ENCODE data around the gene UCHL1. TPM values are rescaled to one million over a fixed set of nuclear protein-coding genes. Genes with fewer than 3 reads are reported as not detected.

UCHL1 gene
- total and polyA plus RNA-seq, 2 donors from 2014 or later = 35.8 to 353 TPM

DNA sequence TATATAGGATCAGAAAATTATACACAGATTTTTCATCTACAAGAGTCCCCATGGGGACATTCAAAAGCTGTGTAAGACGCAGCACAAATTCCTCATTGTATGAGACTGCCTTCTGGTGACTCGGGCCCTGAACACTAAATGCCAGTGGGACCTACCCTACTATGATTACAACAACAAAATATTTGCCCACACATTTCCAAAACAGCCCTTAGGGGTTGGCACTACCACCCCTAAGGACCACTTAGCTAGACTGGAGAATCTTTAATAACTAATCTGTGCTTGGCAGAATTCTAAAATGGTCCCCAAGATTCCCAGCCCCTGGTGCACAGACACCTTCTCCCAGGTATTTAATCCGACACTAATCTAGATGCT, 29.1 kb downstream of the UCHL1 start:
- no peak for DNase-seq
- Histone ChIP-seq H3K27ac (ENCODE audit: low read depth in 2 of 2, low read length in 2 of 2) (peak overlapping the region in 1 of 2 donors; percentile 23), H3K9ac (ENCODE audit: low read length in 3 of 3) (no peak overlapping the region), H3K27me3 (ENCODE audit: control insufficient read depth, insufficient read depth, low read length) (no peaks in the 10 kb centered on the region), H3K36me3 (ENCODE audit: control insufficient read depth in 2 of 3, insufficient read depth in 3 of 3, low read length in 3 of 3) (no peaks in the 10 kb centered on the region), H3K4me3 (ENCODE audit: low read length in 3 of 3) (no peak overlapping the region), H3K4me1 (ENCODE audit: control insufficient read depth in 2 of 3, insufficient read depth in 2 of 3, low read depth in 1 of 3, low read length in 3 of 3) (no peaks in the 10 kb centered on the region), H3K9me3 (ENCODE audit: control insufficient read depth in 2 of 3, insufficient read depth in 1 of 3, low read length in 3 of 3) (no peaks in the 10 kb centered on the region)
- TF ChIP-seq, protein P1, sequence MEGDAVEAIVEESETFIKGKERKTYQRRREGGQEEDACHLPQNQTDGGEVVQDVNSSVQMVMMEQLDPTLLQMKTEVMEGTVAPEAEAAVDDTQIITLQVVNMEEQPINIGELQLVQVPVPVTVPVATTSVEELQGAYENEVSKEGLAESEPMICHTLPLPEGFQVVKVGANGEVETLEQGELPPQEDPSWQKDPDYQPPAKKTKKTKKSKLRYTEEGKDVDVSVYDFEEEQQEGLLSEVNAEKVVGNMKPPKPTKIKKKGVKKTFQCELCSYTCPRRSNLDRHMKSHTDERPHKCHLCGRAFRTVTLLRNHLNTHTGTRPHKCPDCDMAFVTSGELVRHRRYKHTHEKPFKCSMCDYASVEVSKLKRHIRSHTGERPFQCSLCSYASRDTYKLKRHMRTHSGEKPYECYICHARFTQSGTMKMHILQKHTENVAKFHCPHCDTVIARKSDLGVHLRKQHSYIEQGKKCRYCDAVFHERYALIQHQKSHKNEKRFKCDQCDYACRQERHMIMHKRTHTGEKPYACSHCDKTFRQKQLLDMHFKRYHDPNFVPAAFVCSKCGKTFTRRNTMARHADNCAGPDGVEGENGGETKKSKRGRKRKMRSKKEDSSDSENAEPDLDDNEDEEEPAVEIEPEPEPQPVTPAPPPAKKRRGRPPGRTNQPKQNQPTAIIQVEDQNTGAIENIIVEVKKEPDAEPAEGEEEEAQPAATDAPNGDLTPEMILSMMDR (IDR thresholded peaks at IDR 0.05; ENCODE audit: borderline replicate concordance, extremely low read depth, insufficient read depth) = no peak
- intact Hi-C loops (cut with DNase I) = loop anchor here (10.0 kb wide), 1 partner anchor 599 kb away; no protein-coding TSS in a partner anchor
- no peak for FAIRE-seq

DNA sequence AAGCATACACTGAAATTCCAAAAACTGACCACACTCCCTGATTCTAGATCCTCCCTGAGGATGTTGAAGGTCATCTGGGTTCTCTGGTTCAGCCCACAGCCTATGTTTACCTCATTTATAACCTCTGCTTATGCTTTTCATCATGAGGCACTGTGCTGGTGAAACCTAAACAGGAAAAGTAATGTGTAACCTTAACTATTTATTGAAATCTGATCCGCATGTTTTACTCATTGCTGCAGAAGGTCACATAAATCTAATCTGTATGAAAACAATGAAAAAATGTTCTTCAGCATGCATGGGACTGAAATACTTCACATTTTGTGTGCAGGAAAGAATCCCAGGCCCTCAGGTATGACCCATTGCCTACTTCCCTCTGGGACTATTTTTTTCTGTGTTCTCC, 30.3 kb downstream of the UCHL1 start:
- H3K36me3 ChIP-seq (ENCODE audit: control insufficient read depth in 2 of 3, insufficient read depth in 3 of 3, low read length in 3 of 3) = no peaks in the 10 kb centered on the region
- FAIRE-seq (no peak), DNase-seq (peak in 2 of 5 donors; percentile 52 to 62)
- peak overlapping the region; percentile 74 to 75 for H3K27ac ChIP-seq (ENCODE audit: low read depth in 2 of 2, low read length in 2 of 2)
- no peaks in the 10 kb centered on the region for H3K9me3 ChIP-seq (ENCODE audit: control insufficient read depth in 2 of 3, insufficient read depth in 1 of 3, low read length in 3 of 3)
- no peaks in the 10 kb centered on the region for H3K27me3 ChIP-seq (ENCODE audit: control insufficient read depth, insufficient read depth, low read length)
- intact Hi-C loops (cut with DNase I) = loop anchor here (10.0 kb wide), 1 partner anchor 598 kb away; no protein-coding TSS in a partner anchor
- H3K9ac ChIP-seq (ENCODE audit: low read length in 3 of 3) = no peak overlapping the region
- no peaks in the 10 kb centered on the region for H3K4me1 ChIP-seq (ENCODE audit: control insufficient read depth in 2 of 3, insufficient read depth in 2 of 3, low read depth in 1 of 3, low read length in 3 of 3)
- no peak overlapping the region for H3K4me3 ChIP-seq (ENCODE audit: low read length in 3 of 3)
- TF ChIP-seq, protein P1 (IDR thresholded peaks at IDR 0.05; ENCODE audit: borderline replicate concordance, extremely low read depth, insufficient read depth) = no peak

DNA sequence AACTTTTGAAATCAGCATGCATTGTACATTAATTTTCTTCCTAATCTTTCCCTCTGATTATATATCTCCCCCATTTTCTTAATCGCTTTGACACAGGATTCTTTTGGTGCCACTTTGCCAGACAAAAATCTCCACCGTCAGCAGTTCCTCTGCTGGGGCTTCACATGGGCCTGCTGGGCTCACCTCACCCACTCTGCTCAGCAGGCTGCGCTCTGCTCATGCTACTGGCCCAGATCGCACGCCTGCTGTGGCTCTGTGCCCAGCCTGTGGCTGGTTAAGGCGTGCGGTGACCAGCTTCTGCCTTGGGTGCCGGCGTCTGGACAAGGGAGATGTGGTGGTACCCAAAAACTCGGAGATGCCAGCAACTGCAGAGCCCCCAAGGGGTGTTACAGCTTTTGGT, 31.1 kb downstream of the UCHL1 start:
- DNase-seq = no peak
- intact Hi-C loops (cut with DNase I) = loop anchor here (10.0 kb wide), 1 partner anchor 597 kb away; no protein-coding TSS in a partner anchor
- H3K9me3 ChIP-seq (ENCODE audit: control insufficient read depth in 2 of 3, insufficient read depth in 1 of 3, low read length in 3 of 3) = no peaks in the 10 kb centered on the region

More for the DNA sequence above, 31.1 kb downstream of the UCHL1 start:
- TF ChIP-seq, protein P1 (IDR thresholded peaks at IDR 0.05; ENCODE audit: borderline replicate concordance, extremely low read depth, insufficient read depth) = no peak
- no peak overlapping the region for H3K27ac ChIP-seq (ENCODE audit: low read depth in 2 of 2, low read length in 2 of 2)
- no peaks in the 10 kb centered on the region for H3K27me3 ChIP-seq (ENCODE audit: control insufficient read depth, insufficient read depth, low read length)
- no peak overlapping the region for H3K4me3 ChIP-seq (ENCODE audit: low read length in 3 of 3)
- no peak for FAIRE-seq
- no peak overlapping the region for H3K9ac ChIP-seq (ENCODE audit: low read length in 3 of 3)
- no peaks in the 10 kb centered on the region for H3K4me1 ChIP-seq (ENCODE audit: control insufficient read depth in 2 of 3, insufficient read depth in 2 of 3, low read depth in 1 of 3, low read length in 3 of 3)
- H3K36me3 ChIP-seq (ENCODE audit: control insufficient read depth in 2 of 3, insufficient read depth in 3 of 3, low read length in 3 of 3) = no peaks in the 10 kb centered on the region
